Activated naive CD4-positive, alpha-beta T cell treated with anti-CD3 and anti-CD28 coated beads, Interleukin-2, amount 50 U/mL, for 24 hours (primary cell): ENCODE results near the gene FGF6.
"Not testable (repeated sequence)": the region's sequence is repeated elsewhere in the genome, so short reads cannot be mapped to it uniquely, and the experiment has no call there.

ENCODE experiments used
- H3K27ac Mint-ChIP-seq: one replicate; pipeline ENCODE4 v1.8.0; 2021; ENCODE audit warnings: mild to moderate bottlenecking, mixed read lengths
- H3K27me3 Mint-ChIP-seq: one replicate; pipeline ENCODE4 v1.8.0; 2021; ENCODE audit warnings: mixed read lengths
- H3K36me3 Mint-ChIP-seq: one replicate; pipeline ENCODE4 v1.8.0; 2021; ENCODE audit warnings: mixed read lengths
- H3K4me1 Mint-ChIP-seq: one replicate; pipeline ENCODE4 v1.8.0; 2021; ENCODE audit warnings: mixed read lengths
- H3K4me3 Mint-ChIP-seq: one replicate; pipeline ENCODE4 v1.8.0; 2021; ENCODE audit warnings: mild to moderate bottlenecking, mixed read lengths
- H3K9me3 Mint-ChIP-seq: one replicate; pipeline ENCODE4 v1.8.0; 2021; ENCODE audit warnings: mixed read lengths

Gene FGF6

GRCh38 chr12:4412056-4412455, 33.6 kb downstream of the FGF6 start:
- Mint-ChIP-seq H3K27me3 (peaks cover 6% of the 10 kb centered on the region), H3K4me1 (peaks cover 5% of the 10 kb centered on the region), H3K4me3 (no peak overlapping the region), H3K9me3 (no peaks in the 10 kb centered on the region), H3K36me3 (no peaks in the 10 kb centered on the region), H3K27ac (no peak overlapping the region)

- no peak overlapping the region for H3K27ac Mint-ChIP-seq
- no peaks in the 10 kb centered on the region for H3K36me3 Mint-ChIP-seq
- H3K27me3 Mint-ChIP-seq: no peaks in the 10 kb centered on the region
- H3K9me3 Mint-ChIP-seq: no peaks in the 10 kb centered on the region
- no peak overlapping the region for H3K4me3 Mint-ChIP-seq
- no peaks in the 10 kb centered on the region for H3K4me1 Mint-ChIP-seq
Measured at GRCh38 chr12:4407136-4407535, 38.5 kb downstream of the FGF6 start.

GRCh38 chr12:4404877-4405637, 40.6 kb downstream of the FGF6 start:
- not testable (repeated sequence) for H3K4me3 Mint-ChIP-seq, H3K27me3 Mint-ChIP-seq, H3K9me3 Mint-ChIP-seq, H3K27ac Mint-ChIP-seq, H3K36me3 Mint-ChIP-seq, H3K4me1 Mint-ChIP-seq

- Mint-ChIP-seq H3K36me3 (no peaks in the 10 kb centered on the region), H3K4me3 (no peak overlapping the region), H3K4me1 (no peaks in the 10 kb centered on the region), H3K27me3 (peaks cover 10% of the 10 kb centered on the region), H3K27ac (no peak overlapping the region), H3K9me3 (no peaks in the 10 kb centered on the region)
Measured at GRCh38 chr12:4402996-4403395, 42.6 kb downstream of the FGF6 start.

GRCh38 chr12:4401117-4401516, 44.5 kb downstream of the FGF6 start:
- no peak overlapping the region for H3K27ac Mint-ChIP-seq

GRCh38 chr12:4395818-4396217, 49.8 kb downstream of the FGF6 start:
- H3K36me3 Mint-ChIP-seq: no peaks in the 10 kb centered on the region
- no peak overlapping the region for H3K27ac Mint-ChIP-seq
- no peak overlapping the region for H3K4me3 Mint-ChIP-seq
- no peaks in the 10 kb centered on the region for H3K9me3 Mint-ChIP-seq
- H3K4me1 Mint-ChIP-seq: no peaks in the 10 kb centered on the region
- peaks cover 23% of the 10 kb centered on the region for H3K27me3 Mint-ChIP-seq

More at GRCh38 chr12:4401117-4401516, 44.5 kb downstream of the FGF6 start:
- H3K36me3 Mint-ChIP-seq: no peaks in the 10 kb centered on the region
- no peaks in the 10 kb centered on the region for H3K9me3 Mint-ChIP-seq
- peaks cover 10% of the 10 kb centered on the region for H3K27me3 Mint-ChIP-seq
- no peak overlapping the region for H3K4me3 Mint-ChIP-seq
- H3K4me1 Mint-ChIP-seq: no peaks in the 10 kb centered on the region

GRCh38 chr12:4393211-4393610, 52.4 kb downstream of the FGF6 start:
- H3K27ac Mint-ChIP-seq: no peak overlapping the region
- no peaks in the 10 kb centered on the region for H3K36me3 Mint-ChIP-seq
- H3K9me3 Mint-ChIP-seq: no peaks in the 10 kb centered on the region
- H3K4me1 Mint-ChIP-seq: no peaks in the 10 kb centered on the region
- peaks cover 19% of the 10 kb centered on the region for H3K27me3 Mint-ChIP-seq
- no peak overlapping the region for H3K4me3 Mint-ChIP-seq

- Mint-ChIP-seq H3K36me3 (no peaks in the 10 kb centered on the region), H3K27ac (no peak overlapping the region), H3K4me3 (no peak overlapping the region), H3K27me3 (peaks cover 19% of the 10 kb centered on the region), H3K4me1 (no peaks in the 10 kb centered on the region), H3K9me3 (no peaks in the 10 kb centered on the region)
Measured at GRCh38 chr12:4392223-4392742, 53.3 kb downstream of the FGF6 start.

GRCh38 chr12:4388662-4389061, 57.0 kb downstream of the FGF6 start:
- H3K27me3 Mint-ChIP-seq: peaks cover 7% of the 10 kb centered on the region
- H3K4me1 Mint-ChIP-seq: no peaks in the 10 kb centered on the region
- H3K4me3 Mint-ChIP-seq: no peak overlapping the region
- H3K9me3 Mint-ChIP-seq: no peaks in the 10 kb centered on the region
- no peak overlapping the region for H3K27ac Mint-ChIP-seq
- H3K36me3 Mint-ChIP-seq: no peaks in the 10 kb centered on the region

- H3K4me1 Mint-ChIP-seq: no peaks in the 10 kb centered on the region
- H3K27me3 Mint-ChIP-seq: peaks cover 4% of the 10 kb centered on the region
- no peaks in the 10 kb centered on the region for H3K9me3 Mint-ChIP-seq
- H3K4me3 Mint-ChIP-seq: no peak overlapping the region
- no peak overlapping the region for H3K27ac Mint-ChIP-seq
- H3K36me3 Mint-ChIP-seq: no peaks in the 10 kb centered on the region
Measured at GRCh38 chr12:4388032-4388431, 57.6 kb downstream of the FGF6 start.

- H3K27me3 Mint-ChIP-seq: peaks cover 2% of the 10 kb centered on the region
- H3K4me1 Mint-ChIP-seq: no peaks in the 10 kb centered on the region
- H3K4me3 Mint-ChIP-seq: no peak overlapping the region
- H3K36me3 Mint-ChIP-seq: no peaks in the 10 kb centered on the region
- H3K27ac Mint-ChIP-seq: no peak overlapping the region
- H3K9me3 Mint-ChIP-seq: no peaks in the 10 kb centered on the region
Measured at GRCh38 chr12:4387607-4388006, 58.0 kb downstream of the FGF6 start.

- Mint-ChIP-seq H3K27me3 (peaks cover 2% of the 10 kb centered on the region), H3K27ac (no peak overlapping the region), H3K9me3 (no peaks in the 10 kb centered on the region), H3K4me3 (no peak overlapping the region), H3K4me1 (no peaks in the 10 kb centered on the region), H3K36me3 (no peaks in the 10 kb centered on the region)
Measured at GRCh38 chr12:4386801-4387200, 58.8 kb downstream of the FGF6 start.
